Measurements from ENCODE around the gene GSK3B.

GSK3B gene

GRCh38 chr3:119973018-119973646, 121.1 kb downstream of the GSK3B start:
- no peak overlapping the region for H3K4me3 ChIP-seq (ENCODE audit: low read depth, low read length)
- TF ChIP-seq CTCF (IDR thresholded peaks at IDR 0.05; ENCODE audit: borderline replicate concordance, insufficient read depth, low read depth, low read length) = no peak

GRCh38 chr3:119969759-119970158, 124.5 kb downstream of the GSK3B start:
- H3K4me3 ChIP-seq (ENCODE audit: low read depth, low read length) = no peak overlapping the region
- no peak for TF ChIP-seq CTCF (IDR thresholded peaks at IDR 0.05; ENCODE audit: borderline replicate concordance, insufficient read depth, low read depth, low read length)

GRCh38 chr3:119967353-119968006, 126.8 kb downstream of the GSK3B start:
- no peak overlapping the region for H3K4me3 ChIP-seq (ENCODE audit: low read depth, low read length)
- TF ChIP-seq CTCF (IDR thresholded peaks at IDR 0.05; ENCODE audit: borderline replicate concordance, insufficient read depth, low read depth, low read length) = no peak

GRCh38 chr3:119965692-119966091, 128.6 kb downstream of the GSK3B start:
- TF ChIP-seq CTCF (IDR thresholded peaks at IDR 0.05; ENCODE audit: borderline replicate concordance, insufficient read depth, low read depth, low read length) = no peak
- H3K4me3 ChIP-seq (ENCODE audit: low read depth, low read length) = no peak overlapping the region

GRCh38 chr3:119964294-119964693, 130.0 kb downstream of the GSK3B start:
- no peak overlapping the region for H3K4me3 ChIP-seq (ENCODE audit: low read depth, low read length)
- no peak for TF ChIP-seq CTCF (IDR thresholded peaks at IDR 0.05; ENCODE audit: borderline replicate concordance, insufficient read depth, low read depth, low read length)

GRCh38 chr3:119955972-119956371, 138.3 kb downstream of the GSK3B start:
- no peak overlapping the region for H3K4me3 ChIP-seq (ENCODE audit: low read depth, low read length)
- no peak for TF ChIP-seq CTCF (IDR thresholded peaks at IDR 0.05; ENCODE audit: borderline replicate concordance, insufficient read depth, low read depth, low read length)

Data from GM12875 (cell line).